Neural progenitor cell (in vitro differentiated cells): ENCODE data around the gene CCT5.

Experiments used
- EZH2 ChIP-seq: fragments of 200-600 bp; sonication (generic); IDR thresholded peaks from 2 replicates; pipeline ENCODE4 v1.6.1; 2017; ENCODE audit warnings: antibody characterized with exemption, mild to moderate bottlenecking, moderate library complexity
- EZH2phosphoT487 ChIP-seq: fragments of 200-600 bp; sonication (generic); IDR thresholded peaks from 2 replicates; pipeline ENCODE4 v1.6.1; 2017; ENCODE audit warnings: antibody characterized with exemption
- TF ChIP-seq, protein P1 (sequence below): fragments of 200-600 bp; sonication (generic); IDR thresholded peaks from 2 replicates; pipeline ENCODE4 v1.5.1; 2017; ENCODE audit warnings: antibody characterized with exemption, mild to moderate bottlenecking

- TF ChIP-seq, protein P1, sequence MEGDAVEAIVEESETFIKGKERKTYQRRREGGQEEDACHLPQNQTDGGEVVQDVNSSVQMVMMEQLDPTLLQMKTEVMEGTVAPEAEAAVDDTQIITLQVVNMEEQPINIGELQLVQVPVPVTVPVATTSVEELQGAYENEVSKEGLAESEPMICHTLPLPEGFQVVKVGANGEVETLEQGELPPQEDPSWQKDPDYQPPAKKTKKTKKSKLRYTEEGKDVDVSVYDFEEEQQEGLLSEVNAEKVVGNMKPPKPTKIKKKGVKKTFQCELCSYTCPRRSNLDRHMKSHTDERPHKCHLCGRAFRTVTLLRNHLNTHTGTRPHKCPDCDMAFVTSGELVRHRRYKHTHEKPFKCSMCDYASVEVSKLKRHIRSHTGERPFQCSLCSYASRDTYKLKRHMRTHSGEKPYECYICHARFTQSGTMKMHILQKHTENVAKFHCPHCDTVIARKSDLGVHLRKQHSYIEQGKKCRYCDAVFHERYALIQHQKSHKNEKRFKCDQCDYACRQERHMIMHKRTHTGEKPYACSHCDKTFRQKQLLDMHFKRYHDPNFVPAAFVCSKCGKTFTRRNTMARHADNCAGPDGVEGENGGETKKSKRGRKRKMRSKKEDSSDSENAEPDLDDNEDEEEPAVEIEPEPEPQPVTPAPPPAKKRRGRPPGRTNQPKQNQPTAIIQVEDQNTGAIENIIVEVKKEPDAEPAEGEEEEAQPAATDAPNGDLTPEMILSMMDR: no peak
- TF ChIP-seq EZH2phosphoT487 (no peak), EZH2 (no peak)
Measured at GRCh38 chr5:10286162-10286861, 36.2 kb downstream of the CCT5 start.
